Activated CD4-positive, alpha-beta T cell treated with anti-CD3 and anti-CD28 coated beads, Interleukin-2, amount 50 U/mL, for 16 hours (primary cell): ENCODE results near the gene PIP5K1C.
"Not testable (repeated sequence)": the region's sequence is repeated elsewhere in the genome, so short reads cannot be mapped to it uniquely, and the experiment has no call there.

Experiments
- DNase-seq: peaks from one replicate; pipeline ENCODE4 v3.0.0-alpha.2; 2020

Gene PIP5K1C

GRCh38 chr19:3585301-3586126 lies 114.8 kb downstream of the PIP5K1C start, which contains the start of gene GIPC3:
Gene GIPC3 (plus strand): TSS chr19:3585478. CDS start chr19:3585598, 120 bp downstream.
- no peak for DNase-seq

GRCh38 chr19:3584036-3584802 lies 116.0 kb downstream of the PIP5K1C start:
- not testable (repeated sequence) for DNase-seq

- DNase-seq, result not testable (repeated sequence)
Measured at GRCh38 chr19:3581792-3582191, 118.5 kb downstream of the PIP5K1C start.
